ENCODE results near the gene HIGD1B.

HIGD1B gene

DNA sequence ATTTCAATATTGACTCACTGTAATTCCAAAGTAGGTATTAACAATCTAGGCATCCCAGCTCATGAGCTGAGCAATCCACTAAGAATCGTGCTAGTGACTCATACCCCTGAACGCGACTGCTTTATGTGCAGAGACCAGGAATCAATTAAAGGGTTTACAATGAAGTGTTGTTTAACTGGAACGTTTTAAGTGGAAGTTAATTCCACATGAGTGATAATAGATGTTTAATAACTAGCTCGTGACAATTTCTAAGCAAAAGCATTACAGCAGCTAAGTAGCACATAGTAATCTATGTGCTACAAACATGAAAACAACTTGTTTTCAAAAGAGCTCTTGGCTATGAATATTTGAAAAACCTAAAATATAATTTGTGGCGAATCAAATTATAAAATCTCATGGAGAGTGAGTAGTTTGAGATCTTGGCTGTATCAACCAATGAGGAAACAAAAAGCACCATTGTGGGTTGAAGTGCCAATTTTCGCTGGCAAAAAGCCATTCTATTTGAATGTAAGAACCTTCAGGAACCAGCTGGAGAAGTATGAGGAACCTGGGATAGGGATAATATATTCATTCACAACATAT lies 27.0 kb upstream of the HIGD1B start (continued):
- no peak for TF ChIP-seq ZNF274 (IDR thresholded peaks at IDR 0.05; ENCODE audit: low read length)
- TF ChIP-seq ZNF274 (tag by site-specific recombination; IDR thresholded peaks at IDR 0.05; ENCODE audit: borderline replicate concordance) = no peak
- 0 out of 2 replicates have a peak, but pooled peaks have one; percentile 45 for TF ChIP-seq ZNF664 (tag by site-specific recombination; IDR thresholded peaks at IDR 0.05)
- TF ChIP-seq, protein P1, sequence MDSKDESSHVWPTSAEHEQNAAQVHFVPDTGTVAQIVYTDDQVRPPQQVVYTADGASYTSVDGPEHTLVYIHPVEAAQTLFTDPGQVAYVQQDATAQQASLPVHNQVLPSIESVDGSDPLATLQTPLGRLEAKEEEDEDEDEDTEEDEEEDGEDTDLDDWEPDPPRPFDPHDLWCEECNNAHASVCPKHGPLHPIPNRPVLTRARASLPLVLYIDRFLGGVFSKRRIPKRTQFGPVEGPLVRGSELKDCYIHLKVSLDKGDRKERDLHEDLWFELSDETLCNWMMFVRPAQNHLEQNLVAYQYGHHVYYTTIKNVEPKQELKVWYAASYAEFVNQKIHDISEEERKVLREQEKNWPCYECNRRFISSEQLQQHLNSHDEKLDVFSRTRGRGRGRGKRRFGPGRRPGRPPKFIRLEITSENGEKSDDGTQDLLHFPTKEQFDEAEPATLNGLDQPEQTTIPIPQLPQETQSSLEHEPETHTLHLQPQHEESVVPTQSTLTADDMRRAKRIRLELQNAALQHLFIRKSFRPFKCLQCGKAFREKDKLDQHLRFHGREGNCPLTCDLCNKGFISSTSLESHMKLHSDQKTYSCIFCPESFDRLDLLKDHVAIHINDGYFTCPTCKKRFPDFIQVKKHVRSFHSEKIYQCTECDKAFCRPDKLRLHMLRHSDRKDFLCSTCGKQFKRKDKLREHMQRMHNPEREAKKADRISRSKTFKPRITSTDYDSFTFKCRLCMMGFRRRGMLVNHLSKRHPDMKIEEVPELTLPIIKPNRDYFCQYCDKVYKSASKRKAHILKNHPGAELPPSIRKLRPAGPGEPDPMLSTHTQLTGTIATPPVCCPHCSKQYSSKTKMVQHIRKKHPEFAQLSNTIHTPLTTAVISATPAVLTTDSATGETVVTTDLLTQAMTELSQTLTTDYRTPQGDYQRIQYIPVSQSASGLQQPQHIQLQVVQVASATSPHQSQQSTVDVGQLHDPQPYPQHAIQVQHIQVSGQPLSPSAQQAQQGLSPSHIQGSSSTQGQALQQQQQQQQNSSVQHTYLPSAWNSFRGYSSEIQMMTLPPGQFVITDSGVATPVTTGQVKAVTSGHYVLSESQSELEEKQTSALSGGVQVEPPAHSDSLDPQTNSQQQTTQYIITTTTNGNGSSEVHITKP (tag by site-specific recombination; IDR thresholded peaks at IDR 0.05) = peak; percentile 55; the same call in 1 of the 2 replicates
- peak; percentile 45 for TF ChIP-seq SP3 (tag by site-specific recombination; IDR thresholded peaks at IDR 0.05)
- peak; percentile 88 for TF ChIP-seq ZNF24 (tag by site-specific recombination; IDR thresholded peaks at IDR 0.05)
- peak; percentile 95 for TF ChIP-seq ZNF629 (tag by site-specific recombination; IDR thresholded peaks at IDR 0.05)
- peak; percentile 89 for TF ChIP-seq BCL11A (tag by site-specific recombination; IDR thresholded peaks at IDR 0.05; ENCODE audit: low read depth)
- TF ChIP-seq ZSCAN23 (tag by site-specific recombination; IDR thresholded peaks at IDR 0.05) = peak; percentile 86; the same call in 1 of the 2 replicates
- no peak for TF ChIP-seq ZNF48 (tag by site-specific recombination; IDR thresholded peaks at IDR 0.05)
- peak; percentile 92; the same call in 1 of the 2 replicates for TF ChIP-seq ZNF391 (tag by site-specific recombination; IDR thresholded peaks at IDR 0.05; ENCODE audit: borderline replicate concordance, low read depth)
- peak; percentile 95 for TF ChIP-seq ZNF324 (tag by site-specific recombination; IDR thresholded peaks at IDR 0.05)
- peak; percentile 26; the same call in 1 of the 2 replicates for TF ChIP-seq ZBTB8A (tag by site-specific recombination; IDR thresholded peaks at IDR 0.05)
- TF ChIP-seq ZNF560 (tag by site-specific recombination; IDR thresholded peaks at IDR 0.05; ENCODE audit: borderline replicate concordance) = no peak
- TF ChIP-seq TRIM28 (IDR thresholded peaks at IDR 0.05; ENCODE audit: borderline replicate concordance, low read length) = peak; percentile 75; the same call in 1 of the 2 replicates
- TF ChIP-seq OSR2 (tag by site-specific recombination; IDR thresholded peaks at IDR 0.05) = peak; percentile 100
- peak; percentile 56 for TF ChIP-seq KLF1 (tag by site-specific recombination; IDR thresholded peaks at IDR 0.05)
- TF ChIP-seq, protein P2, sequence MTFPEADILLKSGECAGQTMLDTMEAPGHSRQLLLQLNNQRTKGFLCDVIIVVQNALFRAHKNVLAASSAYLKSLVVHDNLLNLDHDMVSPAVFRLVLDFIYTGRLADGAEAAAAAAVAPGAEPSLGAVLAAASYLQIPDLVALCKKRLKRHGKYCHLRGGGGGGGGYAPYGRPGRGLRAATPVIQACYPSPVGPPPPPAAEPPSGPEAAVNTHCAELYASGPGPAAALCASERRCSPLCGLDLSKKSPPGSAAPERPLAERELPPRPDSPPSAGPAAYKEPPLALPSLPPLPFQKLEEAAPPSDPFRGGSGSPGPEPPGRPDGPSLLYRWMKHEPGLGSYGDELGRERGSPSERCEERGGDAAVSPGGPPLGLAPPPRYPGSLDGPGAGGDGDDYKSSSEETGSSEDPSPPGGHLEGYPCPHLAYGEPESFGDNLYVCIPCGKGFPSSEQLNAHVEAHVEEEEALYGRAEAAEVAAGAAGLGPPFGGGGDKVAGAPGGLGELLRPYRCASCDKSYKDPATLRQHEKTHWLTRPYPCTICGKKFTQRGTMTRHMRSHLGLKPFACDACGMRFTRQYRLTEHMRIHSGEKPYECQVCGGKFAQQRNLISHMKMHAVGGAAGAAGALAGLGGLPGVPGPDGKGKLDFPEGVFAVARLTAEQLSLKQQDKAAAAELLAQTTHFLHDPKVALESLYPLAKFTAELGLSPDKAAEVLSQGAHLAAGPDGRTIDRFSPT (tag by site-specific recombination; IDR thresholded peaks at IDR 0.05) = peak; percentile 96
- TF ChIP-seq ZNF701 (tag by site-specific recombination; IDR thresholded peaks at IDR 0.05) = no peak
- TF ChIP-seq, protein P3, sequence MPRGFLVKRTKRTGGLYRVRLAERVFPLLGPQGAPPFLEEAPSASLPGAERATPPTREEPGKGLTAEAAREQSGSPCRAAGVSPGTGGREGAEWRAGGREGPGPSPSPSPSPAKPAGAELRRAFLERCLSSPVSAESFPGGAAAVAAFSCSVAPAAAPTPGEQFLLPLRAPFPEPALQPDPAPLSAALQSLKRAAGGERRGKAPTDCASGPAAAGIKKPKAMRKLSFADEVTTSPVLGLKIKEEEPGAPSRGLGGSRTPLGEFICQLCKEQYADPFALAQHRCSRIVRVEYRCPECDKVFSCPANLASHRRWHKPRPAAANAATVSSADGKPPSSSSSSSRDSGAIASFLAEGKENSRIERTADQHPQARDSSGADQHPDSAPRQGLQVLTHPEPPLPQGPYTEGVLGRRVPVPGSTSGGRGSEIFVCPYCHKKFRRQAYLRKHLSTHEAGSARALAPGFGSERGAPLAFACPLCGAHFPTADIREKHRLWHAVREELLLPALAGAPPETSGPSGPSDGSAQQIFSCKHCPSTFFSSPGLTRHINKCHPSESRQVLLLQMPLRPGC (tag by site-specific recombination; IDR thresholded peaks at IDR 0.05) = peak; percentile 99
- TF ChIP-seq ZNF558 (tag by site-specific recombination; IDR thresholded peaks at IDR 0.05) = peak; percentile 61; the same call in 1 of the 2 replicates
- 0 out of 2 replicates have a peak, but pooled peaks have one; percentile 73 for TF ChIP-seq ZNF2 (tag by site-specific recombination; IDR thresholded peaks at IDR 0.05)
- TF ChIP-seq, protein P4, sequence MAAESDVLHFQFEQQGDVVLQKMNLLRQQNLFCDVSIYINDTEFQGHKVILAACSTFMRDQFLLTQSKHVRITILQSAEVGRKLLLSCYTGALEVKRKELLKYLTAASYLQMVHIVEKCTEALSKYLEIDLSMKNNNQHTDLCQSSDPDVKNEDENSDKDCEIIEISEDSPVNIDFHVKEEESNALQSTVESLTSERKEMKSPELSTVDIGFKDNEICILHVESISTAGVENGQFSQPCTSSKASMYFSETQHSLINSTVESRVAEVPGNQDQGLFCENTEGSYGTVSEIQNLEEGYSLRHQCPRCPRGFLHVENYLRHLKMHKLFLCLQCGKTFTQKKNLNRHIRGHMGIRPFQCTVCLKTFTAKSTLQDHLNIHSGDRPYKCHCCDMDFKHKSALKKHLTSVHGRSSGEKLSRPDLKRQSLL (tag by site-specific recombination; IDR thresholded peaks at IDR 0.05) = peak; percentile 4; the same call in 1 of the 2 replicates
- TF ChIP-seq REPIN1 (tag by site-specific recombination; IDR thresholded peaks at IDR 0.05; ENCODE audit: low read depth) = no peak
- TF ChIP-seq, protein P5, sequence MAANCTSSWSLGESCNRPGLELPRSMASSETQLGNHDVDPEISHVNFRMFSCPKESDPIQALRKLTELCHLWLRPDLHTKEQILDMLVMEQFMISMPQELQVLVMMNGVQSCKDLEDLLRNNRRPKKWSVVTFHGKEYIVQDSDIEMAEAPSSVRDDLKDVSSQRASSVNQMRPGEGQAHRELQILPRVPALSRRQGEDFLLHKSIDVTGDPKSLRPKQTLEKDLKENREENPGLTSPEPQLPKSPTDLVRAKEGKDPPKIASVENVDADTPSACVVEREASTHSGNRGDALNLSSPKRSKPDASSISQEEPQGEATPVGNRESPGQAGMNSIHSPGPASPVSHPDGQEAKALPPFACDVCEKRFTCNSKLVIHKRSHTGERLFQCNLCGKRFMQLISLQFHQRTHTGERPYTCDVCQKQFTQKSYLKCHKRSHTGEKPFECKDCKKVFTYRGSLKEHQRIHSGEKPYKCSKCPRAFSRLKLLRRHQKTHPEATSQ (tag by site-specific recombination; IDR thresholded peaks at IDR 0.05) = no peak
- TF ChIP-seq ZNF169 (tag by site-specific recombination; IDR thresholded peaks at IDR 0.05) = no peak
- TF ChIP-seq SCRT1 (tag by site-specific recombination; IDR thresholded peaks at IDR 0.05; ENCODE audit: borderline replicate concordance) = 0 out of 2 replicates have a peak, but pooled peaks have one; percentile 15
- peak; percentile 91 for TF ChIP-seq ZNF184 (tag by site-specific recombination; IDR thresholded peaks at IDR 0.05)
- TF ChIP-seq, protein P6, sequence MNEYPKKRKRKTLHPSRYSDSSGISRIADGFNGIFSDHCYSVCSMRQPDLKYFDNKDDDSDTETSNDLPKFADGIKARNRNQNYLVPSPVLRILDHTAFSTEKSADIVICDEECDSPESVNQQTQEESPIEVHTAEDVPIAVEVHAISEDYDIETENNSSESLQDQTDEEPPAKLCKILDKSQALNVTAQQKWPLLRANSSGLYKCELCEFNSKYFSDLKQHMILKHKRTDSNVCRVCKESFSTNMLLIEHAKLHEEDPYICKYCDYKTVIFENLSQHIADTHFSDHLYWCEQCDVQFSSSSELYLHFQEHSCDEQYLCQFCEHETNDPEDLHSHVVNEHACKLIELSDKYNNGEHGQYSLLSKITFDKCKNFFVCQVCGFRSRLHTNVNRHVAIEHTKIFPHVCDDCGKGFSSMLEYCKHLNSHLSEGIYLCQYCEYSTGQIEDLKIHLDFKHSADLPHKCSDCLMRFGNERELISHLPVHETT (tag by site-specific recombination; IDR thresholded peaks at IDR 0.05) = peak; percentile 97
- TF ChIP-seq FEZF1 (tag by site-specific recombination; IDR thresholded peaks at IDR 0.05) = peak; percentile 99
